ENCODE results near the gene SNRK.

The SNRK gene

GRCh38 chr3:43394041-43394554 is 107.8 kb downstream of the SNRK start:
- Histone ChIP-seq H3K36me3 (ENCODE audit: control insufficient read depth, insufficient read depth, low read length) (no peaks in the 10 kb centered on the region), H3K27ac (ENCODE audit: insufficient read depth, low read length, poor library complexity, severe bottlenecking) (no peak overlapping the region)
- no peak for DNase-seq

DNA sequence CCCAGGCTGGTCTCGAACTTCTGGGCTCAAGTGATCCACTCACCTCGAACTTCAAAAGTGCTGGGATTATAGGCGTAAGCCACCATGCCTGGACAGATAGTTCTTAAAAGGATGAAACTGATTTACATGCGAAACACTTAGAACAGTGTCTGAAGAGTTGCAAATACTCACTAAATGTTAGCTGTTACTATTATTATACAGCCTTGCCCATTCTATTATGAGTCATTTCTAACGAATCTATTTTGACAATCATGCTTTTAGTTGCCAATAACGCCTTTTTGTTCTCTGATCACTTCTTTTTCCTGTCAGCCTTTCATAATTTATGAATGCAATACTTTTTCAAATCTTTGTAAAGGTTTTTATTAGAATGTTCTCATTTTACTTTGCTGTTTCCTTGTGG is 112.7 kb downstream of the SNRK start:
- H3K27ac ChIP-seq (ENCODE audit: insufficient read depth, low read length, poor library complexity, severe bottlenecking), result no peak overlapping the region
- H3K36me3 ChIP-seq (ENCODE audit: control insufficient read depth, insufficient read depth, low read length), result no peaks in the 10 kb centered on the region
- DNase-seq, result no peak
- no peak overlapping the region for H3K4me3 ChIP-seq (ENCODE audit: insufficient read depth, low read depth, low read length, poor library complexity, severe bottlenecking)
- H3K9me3 ChIP-seq (ENCODE audit: control insufficient read depth, low read length), result no peaks in the 10 kb centered on the region
- H3K27me3 ChIP-seq (replicated peaks; ENCODE audit: control insufficient read depth, insufficient read depth, low read length, poor library complexity, severe bottlenecking), result no peaks in the 10 kb centered on the region
- H3K4me1 ChIP-seq (ENCODE audit: control insufficient read depth, insufficient read depth, low read length, poor library complexity, severe bottlenecking), result no peaks in the 10 kb centered on the region

More at GRCh38 chr3:43394041-43394554, 107.8 kb downstream of the SNRK start:
- Histone ChIP-seq H3K4me3 (ENCODE audit: insufficient read depth, low read depth, low read length, poor library complexity, severe bottlenecking) (no peak overlapping the region), H3K27me3 (replicated peaks; ENCODE audit: control insufficient read depth, insufficient read depth, low read length, poor library complexity, severe bottlenecking) (no peaks in the 10 kb centered on the region), H3K9me3 (ENCODE audit: control insufficient read depth, low read length) (no peaks in the 10 kb centered on the region), H3K4me1 (ENCODE audit: control insufficient read depth, insufficient read depth, low read length, poor library complexity, severe bottlenecking) (peaks cover 14% of the 10 kb centered on the region)

DNA sequence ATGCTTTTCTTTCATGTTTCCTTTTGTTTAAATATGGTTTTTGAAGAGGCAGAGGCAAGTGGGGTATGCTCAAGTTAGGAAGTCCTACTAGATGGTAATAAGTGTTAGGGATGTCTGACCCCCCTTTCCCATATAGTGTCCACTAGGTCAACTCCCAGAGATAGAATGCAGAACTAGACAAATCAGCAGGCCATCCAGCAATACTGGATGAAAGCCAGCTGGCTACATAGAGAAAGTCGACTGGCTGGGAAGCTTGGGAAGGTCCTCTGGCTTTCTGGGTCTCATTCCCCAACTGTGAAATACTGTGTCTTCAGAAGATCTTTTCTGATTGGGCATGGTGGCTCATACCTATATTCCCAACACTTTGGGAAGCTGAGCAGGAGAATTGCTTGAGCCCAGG is 113.8 kb downstream of the SNRK start:
- H3K27me3 ChIP-seq (replicated peaks; ENCODE audit: control insufficient read depth, insufficient read depth, low read length, poor library complexity, severe bottlenecking), result no peaks in the 10 kb centered on the region
- no peaks in the 10 kb centered on the region for H3K9me3 ChIP-seq (ENCODE audit: control insufficient read depth, low read length)
- H3K27ac ChIP-seq (ENCODE audit: insufficient read depth, low read length, poor library complexity, severe bottlenecking), result no peak overlapping the region
- no peak for DNase-seq
- H3K4me3 ChIP-seq (ENCODE audit: insufficient read depth, low read depth, low read length, poor library complexity, severe bottlenecking), result no peak overlapping the region
- H3K4me1 ChIP-seq (ENCODE audit: control insufficient read depth, insufficient read depth, low read length, poor library complexity, severe bottlenecking), result no peaks in the 10 kb centered on the region
- no peaks in the 10 kb centered on the region for H3K36me3 ChIP-seq (ENCODE audit: control insufficient read depth, insufficient read depth, low read length)
